ENCODE results near the gene CMTM3. TPM values are rescaled to one million over a fixed set of nuclear protein-coding genes. Genes with fewer than 3 reads are reported as not detected.

CMTM3 gene
- total and polyA plus RNA-seq, 9 of the 15 experiments (the other 6 are each of a cell fraction or from before 2014, with no cell fraction given), result 4.6 to 33.4 (median 17.5) TPM

DNA sequence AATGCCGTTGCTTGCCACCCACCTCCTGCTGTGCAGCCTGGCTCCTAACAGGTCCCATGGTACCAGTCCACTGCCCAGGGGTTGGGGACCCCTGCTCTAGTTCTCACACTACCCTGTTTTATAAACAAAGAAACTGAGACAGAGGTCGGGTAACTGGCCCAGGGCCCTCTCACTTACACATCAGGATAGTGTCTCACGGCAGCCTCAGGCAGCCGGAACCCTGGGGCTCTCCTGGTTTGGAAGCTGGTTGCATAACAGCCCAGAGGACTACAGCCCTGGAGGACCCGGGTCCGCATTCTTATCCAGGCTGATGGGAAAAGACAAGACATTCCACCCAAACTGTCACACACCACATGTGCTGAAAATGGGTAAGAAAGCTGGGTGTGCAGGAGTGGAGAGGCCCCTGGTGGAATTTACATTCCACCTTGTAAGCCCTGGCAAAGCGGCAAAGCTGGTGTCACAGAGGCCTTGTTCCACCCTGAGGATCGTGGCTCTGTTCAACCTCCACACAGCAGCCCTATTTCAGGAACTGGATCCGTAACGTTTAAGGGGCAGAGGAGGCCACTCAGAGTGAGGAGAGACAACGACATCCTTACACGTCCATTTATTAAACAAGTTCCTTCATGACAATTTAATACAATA, 9.8 kb downstream of the CMTM3 start:
- H3K27me3 ChIP-seq (ENCODE audit: control insufficient read depth in 2 of 2, insufficient read depth in 2 of 2, low read length in 2 of 2), result no peaks in the 10 kb centered on the region
- H3K36me3 ChIP-seq (ENCODE audit: control insufficient read depth, insufficient read depth, low read length), result peaks cover 71% of the 10 kb centered on the region; the same call in 2 of the 3 replicates
- intact Hi-C loops (cut with micrococcal nuclease) (no loop called here), in situ Hi-C loops (cut with MboI) (no loop called here)
- ChIA-PET POLR2A (no interaction called here), CTCF (ENCODE audit: low intra/inter-chr PET ratio) (no interaction called here)
- H4K20me1 ChIP-seq (replicated peaks; ENCODE audit: control insufficient read depth, insufficient read depth, low read length), result no peaks in the 10 kb centered on the region
- TF ChIP-seq KLF10 (CRISPR knock-in tag; IDR thresholded peaks at IDR 0.05) (no peak), POLR2A (conservative IDR thresholded peaks at IDR 0.05) (peak; percentile 57; the same call in 1 of the 2 replicates)
- TF ChIP-seq, protein P1, sequence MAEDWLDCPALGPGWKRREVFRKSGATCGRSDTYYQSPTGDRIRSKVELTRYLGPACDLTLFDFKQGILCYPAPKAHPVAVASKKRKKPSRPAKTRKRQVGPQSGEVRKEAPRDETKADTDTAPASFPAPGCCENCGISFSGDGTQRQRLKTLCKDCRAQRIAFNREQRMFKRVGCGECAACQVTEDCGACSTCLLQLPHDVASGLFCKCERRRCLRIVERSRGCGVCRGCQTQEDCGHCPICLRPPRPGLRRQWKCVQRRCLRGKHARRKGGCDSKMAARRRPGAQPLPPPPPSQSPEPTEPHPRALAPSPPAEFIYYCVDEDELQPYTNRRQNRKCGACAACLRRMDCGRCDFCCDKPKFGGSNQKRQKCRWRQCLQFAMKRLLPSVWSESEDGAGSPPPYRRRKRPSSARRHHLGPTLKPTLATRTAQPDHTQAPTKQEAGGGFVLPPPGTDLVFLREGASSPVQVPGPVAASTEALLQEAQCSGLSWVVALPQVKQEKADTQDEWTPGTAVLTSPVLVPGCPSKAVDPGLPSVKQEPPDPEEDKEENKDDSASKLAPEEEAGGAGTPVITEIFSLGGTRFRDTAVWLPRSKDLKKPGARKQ (CRISPR knock-in tag; IDR thresholded peaks at IDR 0.05), result no peak
- BruUV-seq (replicated peaks), result no TSS peak
- no peak overlapping the region for H3K9ac ChIP-seq (ENCODE audit: insufficient read depth in 1 of 2, low read depth in 2 of 2, low read length in 2 of 2)
- H3K9me3 ChIP-seq (replicated peaks; ENCODE audit: control insufficient read depth, insufficient read depth, low read depth, low read length), result no peaks in the 10 kb centered on the region
- H3K4me1 ChIP-seq (replicated peaks in 1 of 2; ENCODE audit: control insufficient read depth in 2 of 2, insufficient read depth in 2 of 2, low read length in 2 of 2), result peaks cover 25 to 32% of the 10 kb centered on the region in 2 experiments
- no peak overlapping the region for H2AFZ ChIP-seq (ENCODE audit: low read depth, low read length)
- no peak for FAIRE-seq
- H3K79me2 ChIP-seq (ENCODE audit: control insufficient read depth, insufficient read depth, low read length), result no peaks in the 10 kb centered on the region
- H3K4me3 ChIP-seq, result no peak overlapping the region
- no peak overlapping the region for H3K4me2 ChIP-seq (ENCODE audit: insufficient read depth, low read length)
- no peaks in the 10 kb centered on the region for H3K9me1 ChIP-seq (ENCODE audit: control insufficient read depth, insufficient read depth, low read length)
- WGBS (ENCODE audit: insufficient coverage, low coverage, missing lambda C conversion rate), result 90% methylated on average over 12 of the region's 12 CpGs
- H3K27ac ChIP-seq (ENCODE audit: extremely low read depth, low read depth, low read length), result no peak overlapping the region
- DNase-seq (ENCODE audit: extremely low read depth in 1 of 4, low spot score in 3 of 4), result no peak
- ATAC-seq, result no peak

DNA sequence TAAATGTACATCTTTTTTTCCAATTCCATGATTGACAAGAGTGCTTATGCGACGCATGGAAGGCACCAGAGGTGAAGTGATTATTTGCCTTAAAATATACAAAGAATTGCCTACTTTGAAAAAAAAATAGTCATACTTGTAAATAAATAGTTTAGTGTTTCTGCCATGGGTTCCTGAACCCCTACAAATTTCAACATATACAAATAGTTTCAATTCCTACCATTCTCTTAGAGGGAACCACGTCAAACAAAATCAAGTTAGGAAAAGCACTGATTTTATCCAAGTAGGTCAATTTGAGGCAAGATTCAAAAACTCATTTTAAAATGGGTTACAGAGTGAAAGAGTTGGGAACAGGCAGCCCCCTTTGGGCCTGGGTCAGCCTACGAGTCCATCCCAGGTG, 11.7 kb downstream of the CMTM3 start:
- peaks cover 27 to 51% of the 10 kb centered on the region in 2 experiments for H3K4me1 ChIP-seq (replicated peaks in 1 of 2; ENCODE audit: control insufficient read depth in 2 of 2, insufficient read depth in 2 of 2, low read length in 2 of 2)
- H3K27me3 ChIP-seq (ENCODE audit: control insufficient read depth in 2 of 2, insufficient read depth in 2 of 2, low read length in 2 of 2), result no peaks in the 10 kb centered on the region
- in situ Hi-C loops (cut with MboI) (no loop called here), intact Hi-C loops (cut with micrococcal nuclease) (loop anchor here (5.0 kb wide), 1 partner anchor 81 kb away; the partner anchor contains the start of gene CMTM4)
- no peak overlapping the region for H3K9ac ChIP-seq (ENCODE audit: insufficient read depth in 1 of 2, low read depth in 2 of 2, low read length in 2 of 2)
- no peak for DNase-seq (ENCODE audit: extremely low read depth in 1 of 4, low spot score in 3 of 4)
- no peaks in the 10 kb centered on the region for H4K20me1 ChIP-seq (replicated peaks; ENCODE audit: control insufficient read depth, insufficient read depth, low read length)
- no peak overlapping the region for H3K4me2 ChIP-seq (ENCODE audit: insufficient read depth, low read length)
- no TSS peak for BruUV-seq (replicated peaks)
- H3K9me3 ChIP-seq (replicated peaks; ENCODE audit: control insufficient read depth, insufficient read depth, low read depth, low read length), result no peaks in the 10 kb centered on the region
- no peak for ATAC-seq
- H2AFZ ChIP-seq (ENCODE audit: low read depth, low read length), result no peak overlapping the region
- peaks cover 58% of the 10 kb centered on the region for H3K36me3 ChIP-seq (ENCODE audit: control insufficient read depth, insufficient read depth, low read length)
- H3K27ac ChIP-seq (ENCODE audit: extremely low read depth, low read depth, low read length), result no peak overlapping the region
- 85% methylated on average over 4 of the region's 4 CpGs for WGBS (ENCODE audit: insufficient coverage, low coverage, missing lambda C conversion rate)
- POLR2A ChIA-PET, result interaction anchor here (1.0 to 2.1 kb wide), 3 partner anchors 8 to 75 kb away, joined by 3 to 8 read pairs (median 3); no protein-coding TSS in a partner anchor
- H3K9me1 ChIP-seq (ENCODE audit: control insufficient read depth, insufficient read depth, low read length), result no peaks in the 10 kb centered on the region
- no peak for FAIRE-seq
- CTCF ChIA-PET (ENCODE audit: low intra/inter-chr PET ratio), result no interaction called here
- H3K79me2 ChIP-seq (ENCODE audit: control insufficient read depth, insufficient read depth, low read length), result no peaks in the 10 kb centered on the region
- no peak overlapping the region for H3K4me3 ChIP-seq
- TF ChIP-seq ESRRA (IDR thresholded peaks at IDR 0.05; ENCODE audit: borderline replicate concordance, low read depth) (no peak), NR3C1 (CRISPR knock-in tag; IDR thresholded peaks at IDR 0.05) (no peak), ZNF699 (CRISPR knock-in tag; IDR thresholded peaks at IDR 0.05; ENCODE audit: insufficient replicate concordance) (no peak), MYC (IDR thresholded peaks at IDR 0.05; ENCODE audit: low read depth, low read length) (no peak), MYC (CRISPR knock-in tag; IDR thresholded peaks at IDR 0.05; ENCODE audit: borderline replicate concordance, low read depth) (no peak), PHF8 (IDR thresholded peaks at IDR 0.05; ENCODE audit: borderline replicate concordance, low read length) (no peak), GABPB1 (CRISPR knock-in tag; IDR thresholded peaks at IDR 0.05) (no peak), DNMT1 (IDR thresholded peaks at IDR 0.05) (no peak)
- TF ChIP-seq, protein P2, sequence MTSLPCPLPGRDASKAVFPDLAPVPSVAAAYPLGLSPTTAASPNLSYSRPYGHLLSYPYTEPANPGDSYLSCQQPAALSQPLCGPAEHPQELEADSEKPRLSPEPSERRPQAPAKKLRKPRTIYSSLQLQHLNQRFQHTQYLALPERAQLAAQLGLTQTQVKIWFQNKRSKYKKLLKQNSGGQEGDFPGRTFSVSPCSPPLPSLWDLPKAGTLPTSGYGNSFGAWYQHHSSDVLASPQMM (CRISPR knock-in tag; IDR thresholded peaks at IDR 0.05), result no peak
- TF ChIP-seq, protein P3, sequence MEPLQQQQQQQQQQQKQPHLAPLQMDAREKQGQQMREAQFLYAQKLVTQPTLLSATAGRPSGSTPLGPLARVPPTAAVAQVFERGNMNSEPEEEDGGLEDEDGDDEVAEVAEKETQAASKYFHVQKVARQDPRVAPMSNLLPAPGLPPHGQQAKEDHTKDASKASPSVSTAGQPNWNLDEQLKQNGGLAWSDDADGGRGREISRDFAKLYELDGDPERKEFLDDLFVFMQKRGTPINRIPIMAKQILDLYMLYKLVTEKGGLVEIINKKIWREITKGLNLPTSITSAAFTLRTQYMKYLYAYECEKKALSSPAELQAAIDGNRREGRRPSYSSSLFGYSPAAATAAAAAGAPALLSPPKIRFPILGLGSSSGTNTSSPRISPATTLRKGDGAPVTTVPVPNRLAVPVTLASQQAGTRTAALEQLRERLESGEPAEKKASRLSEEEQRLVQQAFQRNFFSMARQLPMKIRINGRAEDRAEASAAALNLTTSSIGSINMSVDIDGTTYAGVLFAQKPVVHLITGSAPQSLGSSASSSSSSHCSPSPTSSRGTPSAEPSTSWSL (CRISPR knock-in tag; IDR thresholded peaks at IDR 0.05; ENCODE audit: borderline replicate concordance), result no peak
